Ascending aorta (tissue), 2 donors: ENCODE results near the gene ATXN8OS. TPM values are rescaled to one million over a fixed set of nuclear protein-coding genes. Genes with fewer than 3 reads are reported as not detected.
"Not testable (repeated sequence)": the region's sequence is repeated elsewhere in the genome, so short reads cannot be mapped to it uniquely, and the experiment has no call there.

ENCODE experiments used
- DNase-seq, 2 donors: peaks; one replicate each; pipeline ENCODE4 v3.0.0-alpha.2; 2019; ENCODE audit warnings: low spot score in 2 of 2
- H3K27ac ChIP-seq, 2 donors: fragments of 200-600 bp; sonication (generic); one replicate each; pipeline ENCODE4 v1.5.1; 2016 to 2017; ENCODE audit warnings: mild to moderate bottlenecking in 1 of 2
- H3K27me3 ChIP-seq: fragments of 200-600 bp; sonication (generic); one replicate; pipeline ENCODE4 v1.5.1; 2017
- H3K36me3 ChIP-seq, 2 donors: fragments of 200-600 bp; sonication (generic); one replicate each; pipeline ENCODE4 v1.5.1; 2016
- H3K4me1 ChIP-seq, 2 donors: fragments of 200-600 bp; sonication (generic); one replicate each; pipeline ENCODE4 v1.5.1; 2016 to 2017; ENCODE audit warnings: mild to moderate bottlenecking in 1 of 2
- H3K4me3 ChIP-seq, 2 donors: fragments of 200-600 bp; sonication (generic); one replicate each; pipeline ENCODE4 v1.5.1; 2016 to 2017; ENCODE audit warnings: mild to moderate bottlenecking in 1 of 2
- H3K9me3 ChIP-seq, 2 donors: fragments of 200-600 bp; sonication (generic); one replicate each; pipeline ENCODE4 v1.5.1; 2016
- intact Hi-C: fragments of 100-400 bp; cut with DNase I; formaldehyde crosslinking; loops from one replicate; pipeline ENCODE4 v1.15.1; 2023
- total RNA-seq: library from RNA; depleted of rRNA; stranded (reverse); fragments of >200 nt; gene quantifications from one replicate; pipeline ENCODE4 v1.1.0, GENCODE V29; 2016
- TF ChIP-seq, protein P1 (sequence below), 3 experiments: fragments of 200-600 bp in 2 of 3; fragments of 450-650 bp in 1 of 3; sonication (generic) in 2 of 3; IDR thresholded peaks; one replicate each; pipeline ENCODE4 v1.5.1; 2016 to 2019; ENCODE audit warnings: antibody characterized with exemption in 3 of 3, mild to moderate bottlenecking in 1 of 3, moderate library complexity in 1 of 3

Gene ATXN8OS
- total RNA-seq, 1 donor from 2014 or later = not detected

DNA sequence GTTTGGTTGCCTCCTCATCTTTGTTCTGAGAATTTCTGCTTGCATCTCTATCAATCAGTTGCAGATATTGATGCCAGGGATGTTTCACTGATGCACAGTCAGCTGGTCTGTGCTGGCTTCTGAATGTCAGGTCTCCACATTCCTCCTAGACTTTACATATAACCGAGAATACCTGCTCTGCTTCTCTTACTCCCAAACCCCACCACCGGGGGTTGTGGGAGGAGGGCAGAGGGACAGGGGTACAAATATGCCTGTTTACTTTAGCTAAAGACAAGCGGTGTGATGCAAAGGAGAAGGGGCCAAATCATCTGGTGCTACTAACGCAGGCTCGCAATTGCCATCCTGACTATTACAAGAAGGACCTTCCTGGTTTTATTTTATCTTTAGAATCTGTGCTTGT lies 18.1 kb downstream of the ATXN8OS start:
- no peaks in the 10 kb centered on the region for H3K27me3 ChIP-seq
- H3K4me3 ChIP-seq = no peak overlapping the region
- no peaks in the 10 kb centered on the region for H3K36me3 ChIP-seq
- H3K4me1 ChIP-seq = no peaks in the 10 kb centered on the region
- intact Hi-C loops = no loop called here
- no peak overlapping the region for H3K27ac ChIP-seq
- TF ChIP-seq, protein P1, sequence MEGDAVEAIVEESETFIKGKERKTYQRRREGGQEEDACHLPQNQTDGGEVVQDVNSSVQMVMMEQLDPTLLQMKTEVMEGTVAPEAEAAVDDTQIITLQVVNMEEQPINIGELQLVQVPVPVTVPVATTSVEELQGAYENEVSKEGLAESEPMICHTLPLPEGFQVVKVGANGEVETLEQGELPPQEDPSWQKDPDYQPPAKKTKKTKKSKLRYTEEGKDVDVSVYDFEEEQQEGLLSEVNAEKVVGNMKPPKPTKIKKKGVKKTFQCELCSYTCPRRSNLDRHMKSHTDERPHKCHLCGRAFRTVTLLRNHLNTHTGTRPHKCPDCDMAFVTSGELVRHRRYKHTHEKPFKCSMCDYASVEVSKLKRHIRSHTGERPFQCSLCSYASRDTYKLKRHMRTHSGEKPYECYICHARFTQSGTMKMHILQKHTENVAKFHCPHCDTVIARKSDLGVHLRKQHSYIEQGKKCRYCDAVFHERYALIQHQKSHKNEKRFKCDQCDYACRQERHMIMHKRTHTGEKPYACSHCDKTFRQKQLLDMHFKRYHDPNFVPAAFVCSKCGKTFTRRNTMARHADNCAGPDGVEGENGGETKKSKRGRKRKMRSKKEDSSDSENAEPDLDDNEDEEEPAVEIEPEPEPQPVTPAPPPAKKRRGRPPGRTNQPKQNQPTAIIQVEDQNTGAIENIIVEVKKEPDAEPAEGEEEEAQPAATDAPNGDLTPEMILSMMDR (IDR thresholded peaks at IDR 0.05) = no peak
- no peak for DNase-seq
- H3K9me3 ChIP-seq = no peaks in the 10 kb centered on the region

DNA sequence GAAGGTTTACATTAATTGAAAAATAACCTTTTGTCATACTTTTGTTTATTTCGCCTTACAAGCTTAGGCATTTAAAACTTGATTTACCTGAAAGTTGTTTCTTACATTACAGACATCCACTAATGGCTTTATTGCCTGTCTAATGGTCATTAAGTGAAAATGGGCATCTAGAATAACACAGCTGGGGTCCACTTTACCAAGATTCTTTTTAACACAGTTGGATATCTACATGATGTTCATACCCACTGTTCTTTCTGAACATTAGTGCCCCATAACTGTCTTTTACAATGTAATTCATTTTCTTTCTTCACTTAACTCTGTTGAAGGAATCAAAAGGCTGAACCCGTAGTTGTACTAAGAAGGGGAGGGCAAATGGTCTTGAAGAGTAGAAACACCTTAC lies 20.5 kb downstream of the ATXN8OS start:
- Histone ChIP-seq H3K27me3 (no peaks in the 10 kb centered on the region), H3K9me3 (no peaks in the 10 kb centered on the region), H3K36me3 (no peaks in the 10 kb centered on the region), H3K4me1 (no peaks in the 10 kb centered on the region), H3K27ac (no peak overlapping the region), H3K4me3 (no peak overlapping the region)
- no peak for DNase-seq
- intact Hi-C loops = no loop called here
- TF ChIP-seq, protein P1 (IDR thresholded peaks at IDR 0.05) = no peak

DNA sequence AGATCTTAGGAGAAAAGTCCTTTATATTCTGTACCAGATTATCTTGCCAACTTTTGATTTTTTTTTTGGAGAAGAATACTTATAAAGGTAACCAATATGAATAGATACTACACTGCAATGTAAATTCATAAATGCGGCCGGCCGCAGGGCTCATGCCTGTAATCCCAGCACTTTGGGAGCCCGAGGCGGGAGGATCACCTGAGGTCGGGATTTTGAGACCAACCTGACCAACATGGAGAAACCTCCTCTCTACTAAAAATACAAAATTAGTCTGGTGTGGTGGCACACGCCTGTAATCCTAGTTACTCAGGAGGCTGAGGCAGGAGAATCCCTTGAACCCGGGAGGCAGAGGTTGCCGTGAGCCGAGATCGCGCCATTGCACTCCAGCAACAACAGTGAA lies 35.0 kb downstream of the ATXN8OS start:
- H3K27ac ChIP-seq, H3K9me3 ChIP-seq, intact Hi-C loops, DNase-seq, H3K4me3 ChIP-seq, H3K27me3 ChIP-seq, H3K4me1 ChIP-seq, H3K36me3 ChIP-seq: not testable (repeated sequence)

DNA sequence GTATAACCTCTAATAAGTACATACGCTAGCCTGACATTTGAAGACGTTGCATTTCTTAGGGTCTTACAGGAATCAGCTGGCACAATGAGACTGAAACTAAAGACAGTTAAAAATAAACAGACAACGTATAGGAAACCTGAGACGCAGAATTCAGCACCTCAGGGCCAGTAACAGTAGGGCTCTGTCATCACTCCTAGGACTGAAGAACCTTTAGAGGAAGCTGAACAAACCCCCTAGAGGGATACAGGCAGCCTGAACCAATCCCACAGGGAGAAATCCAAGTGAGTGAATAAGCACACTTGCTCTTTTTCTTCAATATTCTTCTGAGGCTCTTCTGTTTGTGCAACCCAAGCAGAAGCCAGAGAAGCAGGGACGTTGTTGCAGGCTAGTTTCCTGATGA lies 54.5 kb downstream of the ATXN8OS start:
- intact Hi-C loops = no loop called here
- H3K27me3 ChIP-seq = no peaks in the 10 kb centered on the region
- H3K4me3 ChIP-seq = no peak overlapping the region
- no peaks in the 10 kb centered on the region for H3K9me3 ChIP-seq
- no peaks in the 10 kb centered on the region for H3K4me1 ChIP-seq
- no peaks in the 10 kb centered on the region for H3K36me3 ChIP-seq
- no peak overlapping the region for H3K27ac ChIP-seq
- no peak for DNase-seq
- TF ChIP-seq, protein P1 (IDR thresholded peaks at IDR 0.05) = no peak

DNA sequence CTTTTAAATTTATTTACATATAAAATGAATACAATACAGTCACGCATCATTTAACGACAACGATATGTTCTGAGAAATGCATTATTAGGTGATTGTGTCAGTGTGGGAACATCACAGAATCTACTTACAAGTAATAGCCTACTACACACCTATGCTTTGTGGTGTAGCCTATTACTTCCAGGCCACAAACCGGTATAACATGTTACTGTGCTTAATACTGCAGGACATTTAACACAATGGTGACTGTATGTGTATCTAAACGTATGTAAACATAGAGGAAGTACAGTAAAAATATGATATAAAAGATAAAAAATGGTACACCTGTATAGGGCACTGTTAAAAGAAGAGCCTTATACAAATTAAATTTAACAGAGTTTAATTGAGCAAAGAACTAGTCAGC lies 63.1 kb downstream of the ATXN8OS start:
- intact Hi-C loops = no loop called here
- Histone ChIP-seq H3K36me3 (no peaks in the 10 kb centered on the region), H3K4me3 (no peak overlapping the region), H3K27ac (no peak overlapping the region), H3K4me1 (no peaks in the 10 kb centered on the region), H3K27me3 (no peaks in the 10 kb centered on the region), H3K9me3 (peaks cover 0 to 5% of the 10 kb centered on the region in 2 donors)
- no peak for DNase-seq
- TF ChIP-seq, protein P1 (IDR thresholded peaks at IDR 0.05) = no peak

DNA sequence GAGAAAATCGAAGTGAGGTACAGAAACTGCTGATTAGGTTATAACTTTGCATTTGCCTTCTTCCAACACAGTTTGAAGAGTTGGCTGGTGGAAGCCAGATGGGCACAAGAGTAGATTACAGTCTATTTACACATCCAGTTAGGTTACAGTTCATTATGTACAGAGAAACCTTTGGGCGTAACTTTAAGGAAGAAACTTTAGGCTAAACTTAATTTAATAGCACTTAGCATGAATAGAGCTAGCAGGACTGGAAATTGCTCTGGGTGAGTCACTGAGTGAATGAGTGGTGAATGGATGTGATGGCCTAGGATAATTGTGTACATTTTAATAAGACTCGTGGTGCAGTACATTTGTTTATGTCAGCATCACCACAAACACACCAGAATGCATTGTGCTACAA lies 63.5 kb downstream of the ATXN8OS start:
- TF ChIP-seq, protein P1 (IDR thresholded peaks at IDR 0.05) = no peak
- Histone ChIP-seq H3K27me3 (no peaks in the 10 kb centered on the region), H3K27ac (no peak overlapping the region), H3K4me1 (no peaks in the 10 kb centered on the region), H3K36me3 (no peaks in the 10 kb centered on the region), H3K4me3 (no peak overlapping the region), H3K9me3 (peaks cover 0 to 5% of the 10 kb centered on the region in 2 donors)
- no peak for DNase-seq
- intact Hi-C loops = no loop called here
